ENCODE measurements around the gene SULT1C4.

Gene SULT1C4

GRCh38 chr2:108417254-108417653 lies 39.5 kb downstream of the SULT1C4 start:
- TF ChIP-seq CTCF (IDR thresholded peaks at IDR 0.05) = no peak

DNA sequence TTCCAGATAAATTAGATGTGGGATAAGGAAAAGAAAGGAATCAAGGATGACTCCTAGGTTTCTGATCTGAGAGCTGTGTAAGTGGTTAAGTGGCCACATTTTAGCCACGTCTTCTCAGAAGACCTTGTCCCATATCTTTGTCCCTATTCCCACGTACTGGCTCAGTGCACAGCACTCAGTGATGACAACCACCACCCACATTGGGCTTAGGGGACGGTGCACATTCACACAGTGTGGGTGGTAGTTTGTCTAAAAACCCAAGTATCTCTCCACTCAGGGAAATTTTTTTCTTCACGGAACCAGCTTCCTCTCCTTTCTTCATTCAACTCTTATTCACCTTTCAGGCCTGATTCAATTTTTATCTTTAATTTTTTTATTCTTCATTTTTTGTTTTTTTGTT lies 40.7 kb downstream of the SULT1C4 start:
- TF ChIP-seq CTCF (IDR thresholded peaks at IDR 0.05) = no peak

GRCh38 chr2:108423067-108423466 lies 45.3 kb downstream of the SULT1C4 start:
- TF ChIP-seq CTCF (IDR thresholded peaks at IDR 0.05) = no peak

- no peak for TF ChIP-seq CTCF (IDR thresholded peaks at IDR 0.05)
Measured at GRCh38 chr2:108423502-108424251, 45.9 kb downstream of the SULT1C4 start.

DNA sequence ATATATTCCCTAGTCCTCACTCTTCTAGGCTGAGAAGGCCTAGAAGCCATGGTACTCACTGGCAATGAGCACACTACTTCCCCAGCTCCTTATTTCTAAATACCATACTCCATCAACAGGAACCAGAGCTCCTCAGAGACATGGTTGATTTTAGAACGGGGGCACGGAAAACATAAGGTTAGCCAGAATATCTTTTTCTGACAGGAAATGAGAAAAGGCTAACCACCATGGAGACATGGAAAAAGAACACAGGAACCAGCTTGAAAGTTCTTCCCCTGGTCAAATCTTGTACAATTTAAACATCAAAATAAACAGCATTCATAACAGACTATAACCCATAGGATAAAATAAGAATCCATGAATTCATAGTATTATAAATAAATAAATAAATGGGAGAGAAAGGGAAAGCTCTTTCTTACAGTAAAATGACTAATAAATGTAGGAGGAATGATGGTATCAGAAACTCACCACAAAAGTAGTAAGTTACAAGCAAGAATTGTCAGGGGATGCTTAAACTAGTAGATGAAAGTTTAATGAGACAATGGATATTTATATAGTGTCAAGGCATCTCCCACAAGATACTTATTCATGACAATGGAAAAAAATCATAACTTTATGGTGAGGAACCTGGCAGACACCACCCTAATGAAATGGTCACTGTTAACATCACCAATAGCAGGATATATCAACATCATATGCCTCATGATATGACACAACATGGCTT lies 50.7 kb downstream of the SULT1C4 start:
- TF ChIP-seq CTCF (IDR thresholded peaks at IDR 0.05) = no peak

DNA sequence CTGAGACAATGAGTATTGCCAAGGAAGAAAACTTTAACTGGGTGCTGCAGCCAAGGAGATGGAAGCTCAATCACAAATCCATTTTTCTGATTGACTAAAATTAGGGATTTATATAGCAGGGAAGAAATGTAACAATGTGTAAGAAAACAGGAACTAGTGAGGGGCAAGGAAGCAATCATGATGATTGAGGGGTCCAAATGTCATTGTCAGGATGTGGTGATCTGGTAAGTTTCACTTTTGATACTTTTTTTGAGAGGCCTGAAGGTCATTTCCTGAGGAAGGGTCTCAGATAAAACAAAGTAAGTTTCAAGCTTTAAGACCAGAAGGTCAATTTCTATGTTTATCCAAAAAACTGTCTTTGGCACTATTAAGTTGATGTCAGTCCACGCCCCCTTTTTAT lies 59.2 kb downstream of the SULT1C4 start:
- no peak for TF ChIP-seq CTCF (IDR thresholded peaks at IDR 0.05)
